ENCODE measurements around the gene MXRA8. TPM values are rescaled to one million over a fixed set of nuclear protein-coding genes. Genes with fewer than 3 reads are reported as not detected.

MXRA8 gene
- total and polyA plus RNA-seq, 9 of the 15 experiments (the other 6 are each of a cell fraction or from before 2014, with no cell fraction given): 0.66 to 11.3 (median 6.3) TPM

- no peaks in the 10 kb centered on the region for H3K79me2 ChIP-seq (ENCODE audit: control insufficient read depth, insufficient read depth, low read length)
- TF ChIP-seq RCOR1 (IDR thresholded peaks at IDR 0.05; ENCODE audit: borderline replicate concordance in 1 of 2, low read depth in 2 of 2, low read length in 2 of 2): no peak
- no peak for TF ChIP-seq XRCC5 (IDR thresholded peaks at IDR 0.05; ENCODE audit: low read depth, low read length)
- TF ChIP-seq MITF (IDR thresholded peaks at IDR 0.05): no peak
- H3K27me3 ChIP-seq (ENCODE audit: control insufficient read depth in 2 of 2, insufficient read depth in 2 of 2, low read length in 2 of 2): no peaks in the 10 kb centered on the region; a peak in 1 of 5 replicates
- DNase-seq (ENCODE audit: extremely low read depth in 1 of 4, low spot score in 3 of 4) (no peak), ATAC-seq (no peak), FAIRE-seq (no peak)
- no TSS peak for BruUV-seq (replicated peaks)
- ChIA-PET CTCF (ENCODE audit: low intra/inter-chr PET ratio) (no interaction called here), POLR2A (no interaction called here)
- intact Hi-C loops (cut with micrococcal nuclease): no loop called here
- H3K9me1 ChIP-seq (ENCODE audit: control insufficient read depth, insufficient read depth, low read length): no peaks in the 10 kb centered on the region
- no peaks in the 10 kb centered on the region for H3K36me3 ChIP-seq (ENCODE audit: control insufficient read depth, insufficient read depth, low read length)
- WGBS (ENCODE audit: insufficient coverage, low coverage, missing lambda C conversion rate): 47% methylated on average over 14 of the region's 14 CpGs
- in situ Hi-C loops (cut with MboI): loop anchor here (10.0 kb wide), 1 partner anchor 551 kb away; the partner anchor contains the start of genes CALML6 and TMEM52
- no peak overlapping the region for H3K4me3 ChIP-seq
- H4K20me1 ChIP-seq (replicated peaks; ENCODE audit: control insufficient read depth, insufficient read depth, low read length): no peaks in the 10 kb centered on the region
- no peak overlapping the region for H2AFZ ChIP-seq (ENCODE audit: low read depth, low read length)
- H3K9me3 ChIP-seq (replicated peaks; ENCODE audit: control insufficient read depth, insufficient read depth, low read depth, low read length): peaks cover 12% of the 10 kb centered on the region
- no peak overlapping the region for H3K9ac ChIP-seq (ENCODE audit: insufficient read depth in 1 of 2, low read depth in 2 of 2, low read length in 2 of 2)
- H3K4me1 ChIP-seq (replicated peaks in 1 of 2; ENCODE audit: control insufficient read depth in 2 of 2, insufficient read depth in 2 of 2, low read length in 2 of 2): peaks cover 1 to 28% of the 10 kb centered on the region in 2 experiments; a peak in 4 of 5 replicates
- no peak overlapping the region for H3K4me2 ChIP-seq (ENCODE audit: insufficient read depth, low read length)
- no peak overlapping the region for H3K27ac ChIP-seq (ENCODE audit: extremely low read depth, low read depth, low read length)
Observed at GRCh38 chr1:1364266-1364665, 5.9 kb upstream of the MXRA8 start.

GRCh38 chr1:1361982-1362423 is 3.6 kb upstream of the MXRA8 start:
- Histone ChIP-seq H4K20me1 (replicated peaks; ENCODE audit: control insufficient read depth, insufficient read depth, low read length) (no peaks in the 10 kb centered on the region), H3K9me1 (ENCODE audit: control insufficient read depth, insufficient read depth, low read length) (no peaks in the 10 kb centered on the region), H3K4me2 (ENCODE audit: insufficient read depth, low read length) (no peak overlapping the region), H3K27ac (ENCODE audit: extremely low read depth, low read depth, low read length) (no peak overlapping the region), H3K9ac (ENCODE audit: insufficient read depth in 1 of 2, low read depth in 2 of 2, low read length in 2 of 2) (0 out of 4 replicates have a peak overlapping the region, but pooled peaks of 1 of the 2 experiments have one; percentile 47), H2AFZ (ENCODE audit: low read depth, low read length) (peak overlapping the region; percentile 20; the same call in 1 of the 2 replicates), H3K79me2 (ENCODE audit: control insufficient read depth, insufficient read depth, low read length) (peaks cover 6% of the 10 kb centered on the region; the same call in 2 of the 3 replicates), H3K27me3 (ENCODE audit: control insufficient read depth in 2 of 2, insufficient read depth in 2 of 2, low read length in 2 of 2) (no peaks in the 10 kb centered on the region; a peak in 1 of 5 replicates), H3K4me3 (no peak overlapping the region), H3K9me3 (replicated peaks; ENCODE audit: control insufficient read depth, insufficient read depth, low read depth, low read length) (peaks cover 12% of the 10 kb centered on the region), H3K4me1 (replicated peaks in 1 of 2; ENCODE audit: control insufficient read depth in 2 of 2, insufficient read depth in 2 of 2, low read length in 2 of 2) (peaks cover 19 to 51% of the 10 kb centered on the region in 2 experiments), H3K36me3 (ENCODE audit: control insufficient read depth, insufficient read depth, low read length) (no peaks in the 10 kb centered on the region)
- CTCF ChIA-PET (ENCODE audit: low intra/inter-chr PET ratio): no interaction called here
- WGBS (ENCODE audit: insufficient coverage, low coverage, missing lambda C conversion rate): 40% methylated on average over 13 of the region's 13 CpGs
- FAIRE-seq (no peak), DNase-seq (ENCODE audit: extremely low read depth in 1 of 4, low spot score in 3 of 4) (no peak), ATAC-seq (no peak)
- in situ Hi-C loops (cut with MboI) (loop anchor here (10.0 kb wide), 1 partner anchor 553 kb away; the partner anchor contains the start of genes CALML6 and TMEM52), intact Hi-C loops (cut with micrococcal nuclease) (no loop called here)
- TF ChIP-seq YY1 (IDR thresholded peaks at IDR 0.05; ENCODE audit: borderline replicate concordance in 1 of 3, control insufficient read depth in 1 of 3, extremely low read depth in 1 of 3, insufficient read depth in 3 of 3, insufficient read length in 1 of 3, insufficient replicate concordance in 2 of 3, low read depth in 1 of 3, low read length in 2 of 3) (peak in 1 of 3 experiments; percentile 28), CTCF (IDR thresholded peaks at IDR 0.05 in 2 of 3, conservative IDR thresholded peaks at IDR 0.05 in 1 of 3; ENCODE audit: insufficient read depth in 2 of 3, low read depth in 1 of 3, low read length in 3 of 3) (0 out of 6 replicates have a peak, but pooled peaks of 1 of the 3 experiments have one; percentile 8), ZBTB17 (CRISPR knock-in tag; IDR thresholded peaks at IDR 0.05) (peak; percentile 58; the same call in 1 of the 2 replicates), ZNF408 (CRISPR knock-in tag; IDR thresholded peaks at IDR 0.05; ENCODE audit: low read depth) (no peak), MLLT1 (IDR thresholded peaks at IDR 0.05) (peak in 1 of 2 experiments; percentile 76; a peak in 2 of 4 replicates)
- BruUV-seq (replicated peaks): no TSS peak
- POLR2A ChIA-PET: no interaction called here
